Left ventricle myocardium inferior (tissue), 1 donor: ENCODE measurements around the gene RPS26. TPM values are rescaled to one million over a fixed set of nuclear protein-coding genes. Genes with fewer than 3 reads are reported as not detected.

Source experiments
- DNase-seq: peaks from one replicate; pipeline ENCODE4 v3.0.0-alpha.2; 2020
- H3K27ac ChIP-seq: fragments of 200-600 bp; replicated peaks from 2 replicates; pipeline ENCODE4 v1.8.0; 2021
- H3K27me3 ChIP-seq: fragments of 200-600 bp; 2 replicates; pipeline ENCODE4 v1.8.0; 2021; ENCODE audit warnings: low read depth
- H3K36me3 ChIP-seq: fragments of 200-600 bp; 2 replicates; pipeline ENCODE4 v1.8.0; 2021
- H3K4me1 ChIP-seq: fragments of 200-600 bp; 2 replicates; pipeline ENCODE4 v1.8.0; 2021
- H3K4me3 ChIP-seq: fragments of 200-600 bp; 2 replicates; pipeline ENCODE4 v1.8.0; 2021; ENCODE audit warnings: mild to moderate bottlenecking, moderate library complexity
- H3K9me3 ChIP-seq: fragments of 200-600 bp; replicated peaks from 2 replicates; pipeline ENCODE4 v1.8.0; 2021
- CTCF ChIP-seq: fragments of 200-600 bp; IDR thresholded peaks from 2 replicates; pipeline ENCODE4 v1.8.0; 2021; ENCODE audit warnings: antibody characterized with exemption, mild to moderate bottlenecking, borderline replicate concordance
- intact Hi-C: fragments of 100-400 bp; cut with micrococcal nuclease; formaldehyde crosslinking; loops from one replicate; pipeline ENCODE4 v1.11.0; 2022
- total RNA-seq: library from RNA; stranded (reverse); fragmentation: NEBNext Ultra II Directional; extraction: Animal tissue kit (Norgen Biotek cat#: 25700); gene quantifications from one replicate; pipeline ENCODE4 v1.2.1, GENCODE V29; 2021
- donor health status: DM: no; HTN: yes; CAD: no; lungs with severe emphysema.

Gene RPS26
- total RNA-seq, 1 donor from 2014 or later: 48.7 TPM

- no peak overlapping the region for H3K4me3 ChIP-seq
- intact Hi-C loops: no loop called here
- no peaks in the 10 kb centered on the region for H3K4me1 ChIP-seq
- no peak for TF ChIP-seq CTCF
- no peak overlapping the region for H3K27ac ChIP-seq
- no peak for DNase-seq
- H3K27me3 ChIP-seq: no peaks in the 10 kb centered on the region
- H3K9me3 ChIP-seq: no peaks in the 10 kb centered on the region
- peaks cover 30% of the 10 kb centered on the region for H3K36me3 ChIP-seq
These were observed 12.6 kb upstream of the RPS26 start for GRCh38 chr12:56029166-56029519.

- Histone ChIP-seq H3K36me3 (peaks cover 36% of the 10 kb centered on the region), H3K9me3 (no peaks in the 10 kb centered on the region), H3K27ac (no peak overlapping the region), H3K27me3 (no peaks in the 10 kb centered on the region), H3K4me1 (no peaks in the 10 kb centered on the region), H3K4me3 (no peak overlapping the region)
- DNase-seq: no peak
- peak; percentile 63 for TF ChIP-seq CTCF
- intact Hi-C loops: no loop called here
These were observed 11.9 kb upstream of the RPS26 start for GRCh38 chr12:56029666-56030293.

GRCh38 chr12:56031987-56032386 lies 9.7 kb upstream of the RPS26 start:
- TF ChIP-seq CTCF: no peak
- peaks cover 47% of the 10 kb centered on the region for H3K36me3 ChIP-seq
- DNase-seq: no peak
- intact Hi-C loops: no loop called here
- H3K4me1 ChIP-seq: no peaks in the 10 kb centered on the region
- H3K27ac ChIP-seq: no peak overlapping the region
- no peaks in the 10 kb centered on the region for H3K27me3 ChIP-seq
- H3K9me3 ChIP-seq: no peaks in the 10 kb centered on the region
- H3K4me3 ChIP-seq: no peak overlapping the region

- no peak for TF ChIP-seq CTCF
- DNase-seq: no peak
- H3K4me1 ChIP-seq: no peaks in the 10 kb centered on the region
- intact Hi-C loops: no loop called here
- H3K4me3 ChIP-seq: no peak overlapping the region
- no peak overlapping the region for H3K27ac ChIP-seq
- H3K27me3 ChIP-seq: no peaks in the 10 kb centered on the region
- no peaks in the 10 kb centered on the region for H3K9me3 ChIP-seq
- H3K36me3 ChIP-seq: peaks cover 55% of the 10 kb centered on the region
These were observed 7.0 kb upstream of the RPS26 start for GRCh38 chr12:56034586-56035332.

GRCh38 chr12:56037161-56037560 lies 4.6 kb upstream of the RPS26 start:
- Histone ChIP-seq H3K4me3 (no peak overlapping the region), H3K27ac (no peak overlapping the region), H3K4me1 (peaks cover 12% of the 10 kb centered on the region), H3K9me3 (no peaks in the 10 kb centered on the region), H3K27me3 (no peaks in the 10 kb centered on the region), H3K36me3 (peaks cover 50% of the 10 kb centered on the region)
- intact Hi-C loops: no loop called here
- no peak for TF ChIP-seq CTCF
- DNase-seq: no peak
